Caki2 (cell line): ENCODE data around the gene CNTNAP3. TPM values are rescaled to one million over a fixed set of nuclear protein-coding genes. Genes with fewer than 3 reads are reported as not detected.
"Not testable (repeated sequence)": the region's sequence is repeated elsewhere in the genome, so short reads cannot be mapped to it uniquely, and the experiment has no call there.

Source experiments
- DNase-seq: peaks from one replicate; pipeline ENCODE4 v3.0.0-alpha.2; 2015; ENCODE audit warnings: low read depth
- in situ Hi-C: cut with HindIII; loops from 2 replicates; pipeline ENCODE4 v1.10.0; 2016; ENCODE audit warnings: low sequenced_read_pairs, low pct_unique_long_range_greater_than_20kb, mixed read lengths
- total RNA-seq: library from RNA; depleted of rRNA; stranded (reverse); fragments of >200 nt; shearing (Covaris generic); gene quantifications from 2 replicates; pipeline ENCODE4 v1.2.3, GENCODE V29; 2014; ENCODE audit warnings: low replicate concordance; rRNA removed

CNTNAP3 gene
- total RNA-seq, result 25.0 and 32.3 TPM in 2 replicates

DNA sequence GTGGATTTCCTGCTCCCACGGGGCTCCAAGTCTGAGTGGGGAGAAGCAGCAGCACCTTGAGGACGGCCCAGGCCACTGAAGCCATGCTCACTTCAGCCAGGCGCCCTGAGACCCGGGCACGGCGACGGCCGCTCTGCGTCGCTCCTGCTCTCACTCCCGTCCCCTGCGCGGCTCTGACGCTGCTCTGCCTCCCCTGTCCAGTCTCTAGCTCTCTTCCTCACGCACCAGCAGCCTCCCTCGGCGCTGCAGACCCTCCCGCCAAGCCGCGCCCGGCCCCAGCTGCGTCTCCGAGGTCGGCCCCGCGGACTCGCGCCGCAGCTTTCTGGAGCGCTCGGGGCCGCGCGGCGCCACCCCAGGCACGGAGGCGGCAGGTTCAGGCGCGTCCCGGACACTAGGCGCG, at the start of gene CNTNAP3:
Gene CNTNAP3 (minus strand): TSS at position 188 of the 400 bp plus-strand sequence. CDS start 103 bp downstream, at position 85.
- DNase-seq, result peak; percentile 59
- in situ Hi-C loops, result not testable (repeated sequence)

DNA sequence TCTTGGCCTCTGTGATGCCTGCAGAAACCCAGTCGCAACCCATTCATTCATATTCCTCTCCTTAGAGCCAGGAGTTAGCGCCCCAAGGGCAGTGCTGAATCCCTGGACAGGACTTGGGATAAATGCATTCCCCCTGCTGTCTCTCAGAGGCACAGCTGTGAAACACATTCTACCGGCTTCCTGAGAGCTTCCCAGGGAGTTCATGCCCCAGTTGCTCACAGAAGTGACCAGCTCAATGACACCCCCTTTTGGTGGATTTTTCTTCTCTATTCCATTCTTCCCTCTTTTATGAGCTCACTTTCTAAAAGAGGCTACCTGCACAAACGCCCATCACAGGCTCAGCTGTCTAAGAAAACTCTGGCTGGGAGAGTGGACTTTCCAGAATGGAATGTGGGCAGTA, 8.0 kb downstream of the CNTNAP3 start:
- in situ Hi-C loops, DNase-seq: not testable (repeated sequence)

DNA sequence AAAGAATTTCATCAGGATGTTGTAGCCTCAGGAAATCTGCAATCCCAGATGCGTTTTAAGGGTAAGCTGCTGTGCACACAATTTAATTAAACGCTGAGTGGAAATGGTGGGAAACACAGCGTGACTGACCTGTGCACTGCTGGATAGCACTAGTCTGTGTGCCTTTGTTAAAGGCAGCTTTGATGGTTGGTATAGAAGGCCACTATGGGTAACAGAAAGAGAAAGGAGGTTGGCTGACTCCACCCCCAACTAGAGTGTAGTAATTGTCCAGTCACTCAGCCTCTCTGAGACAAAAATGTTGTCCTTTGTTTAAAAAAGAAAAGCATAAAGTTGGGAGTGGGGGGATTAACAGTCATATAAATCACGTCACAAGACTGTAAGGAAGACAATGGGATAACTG, 45.5 kb downstream of the CNTNAP3 start:
- DNase-seq, in situ Hi-C loops: not testable (repeated sequence)

DNA sequence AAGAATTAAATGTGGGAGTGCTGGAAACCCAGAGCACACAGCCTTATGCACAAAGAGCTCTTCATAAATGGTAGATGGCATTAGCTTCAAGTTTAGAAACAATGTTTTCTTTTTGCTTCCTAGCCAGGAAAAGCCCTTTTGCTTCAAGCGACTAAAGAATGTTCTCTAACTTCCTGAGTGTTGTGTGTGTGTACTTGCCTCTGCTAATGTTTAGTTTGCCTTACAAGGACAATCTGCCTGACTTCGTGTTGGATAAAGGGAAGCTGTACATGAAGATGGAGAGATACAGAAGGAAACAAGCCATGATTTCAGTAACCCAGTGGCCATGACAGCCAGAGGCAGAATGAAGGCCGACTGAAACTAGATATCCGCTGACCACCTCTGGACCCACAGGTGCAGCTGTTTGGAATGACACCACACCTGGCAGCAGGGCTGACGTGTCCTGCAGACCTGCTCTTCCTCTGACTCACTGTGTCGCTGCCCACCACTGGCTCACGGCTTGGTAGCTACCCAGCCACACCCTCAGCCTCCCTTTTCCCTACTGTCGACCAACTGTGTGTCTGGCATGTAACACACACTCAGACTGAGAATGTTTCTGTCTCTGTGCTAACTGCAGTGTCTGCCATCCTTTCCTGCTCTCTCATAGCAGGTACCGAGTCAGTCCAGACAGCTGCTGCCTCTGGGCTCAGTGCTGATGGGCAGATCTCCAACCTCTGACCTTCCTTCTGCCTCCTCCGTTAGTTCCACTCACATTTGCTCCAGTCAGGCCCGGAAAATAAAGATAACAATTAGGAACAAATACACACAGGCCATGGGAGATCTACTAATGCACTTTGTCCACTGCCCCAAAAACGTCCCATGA, 55.6 kb downstream of the CNTNAP3 start:
- in situ Hi-C loops, DNase-seq: not testable (repeated sequence)

DNA sequence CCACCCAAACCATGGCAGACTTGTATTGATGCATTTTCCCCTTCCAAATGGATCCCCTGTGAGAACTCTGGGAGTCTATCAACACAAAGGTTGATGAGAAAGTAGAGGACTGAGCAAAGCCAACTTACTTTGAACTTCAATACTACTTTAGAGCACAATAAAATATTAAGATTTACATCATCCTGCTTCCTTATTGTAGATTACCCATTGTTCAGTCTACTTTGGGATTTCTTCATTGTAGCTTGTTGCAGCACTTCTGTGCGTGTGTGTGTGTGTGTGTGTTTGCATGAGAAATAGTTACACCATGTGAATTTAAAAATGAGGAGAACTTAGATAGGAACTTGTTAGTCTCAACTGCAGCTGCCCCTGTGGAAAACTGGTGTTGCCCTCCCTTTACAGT, 72.0 kb downstream of the CNTNAP3 start:
- DNase-seq, in situ Hi-C loops: not testable (repeated sequence)

DNA sequence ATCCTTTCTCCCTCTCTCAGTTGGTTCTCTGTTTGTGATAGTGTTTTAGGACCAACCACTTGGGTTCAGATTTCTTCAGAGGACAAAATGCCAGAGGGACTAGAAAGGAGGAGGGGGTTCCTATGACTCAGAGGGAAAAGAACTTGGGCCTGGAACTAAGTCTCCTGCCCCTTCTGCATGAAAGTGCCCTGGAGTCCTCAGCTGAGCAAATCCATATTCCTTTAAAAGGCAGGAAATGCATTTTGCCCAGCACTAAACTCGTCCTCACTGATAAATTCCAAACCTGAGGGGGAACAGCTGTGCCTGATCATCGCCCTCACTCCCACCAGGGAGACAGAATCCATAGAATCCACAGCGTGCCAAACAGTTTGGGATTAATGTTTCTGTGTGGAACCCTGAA, 78.2 kb downstream of the CNTNAP3 start:
- in situ Hi-C loops, DNase-seq: not testable (repeated sequence)

DNA sequence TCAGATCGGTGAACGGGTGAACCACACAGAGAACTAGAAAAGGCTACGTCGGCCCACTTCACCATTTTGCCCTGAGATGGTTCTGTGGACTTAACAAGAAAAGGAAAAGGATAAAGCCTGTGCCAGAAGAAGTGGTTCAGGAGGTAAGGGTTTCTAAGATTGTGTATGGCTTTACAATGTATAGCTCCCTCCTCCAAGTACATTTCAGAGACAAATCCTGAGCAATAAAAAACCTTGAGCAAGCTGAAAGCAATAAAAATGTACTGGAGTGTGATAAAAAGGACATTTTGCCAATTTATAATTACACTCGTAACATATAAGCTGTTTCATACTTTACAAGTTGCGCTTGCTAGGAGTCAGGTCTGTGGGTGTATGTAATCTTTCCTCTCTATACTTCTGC, 81.3 kb downstream of the CNTNAP3 start:
- DNase-seq, in situ Hi-C loops: not testable (repeated sequence)

DNA sequence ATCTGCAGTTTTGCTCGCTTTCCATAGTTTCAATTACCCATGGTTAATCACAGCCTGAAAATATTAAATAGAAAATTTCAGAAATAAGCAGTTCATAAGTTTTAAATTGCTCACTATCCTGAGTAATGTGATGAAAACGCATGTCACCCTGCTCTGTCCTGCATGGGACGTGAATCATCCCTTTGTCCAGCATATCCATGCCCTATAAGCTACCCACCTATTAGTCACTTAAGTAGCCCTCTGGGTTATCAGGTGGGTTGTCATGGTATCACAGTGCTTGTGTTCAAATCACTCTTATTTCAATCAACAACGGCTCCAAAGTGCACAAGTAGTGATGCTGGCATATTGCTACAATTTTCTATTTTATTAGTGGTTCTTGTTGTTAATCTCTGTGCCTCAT, 82.1 kb downstream of the CNTNAP3 start:
- in situ Hi-C loops, DNase-seq: not testable (repeated sequence)

DNA sequence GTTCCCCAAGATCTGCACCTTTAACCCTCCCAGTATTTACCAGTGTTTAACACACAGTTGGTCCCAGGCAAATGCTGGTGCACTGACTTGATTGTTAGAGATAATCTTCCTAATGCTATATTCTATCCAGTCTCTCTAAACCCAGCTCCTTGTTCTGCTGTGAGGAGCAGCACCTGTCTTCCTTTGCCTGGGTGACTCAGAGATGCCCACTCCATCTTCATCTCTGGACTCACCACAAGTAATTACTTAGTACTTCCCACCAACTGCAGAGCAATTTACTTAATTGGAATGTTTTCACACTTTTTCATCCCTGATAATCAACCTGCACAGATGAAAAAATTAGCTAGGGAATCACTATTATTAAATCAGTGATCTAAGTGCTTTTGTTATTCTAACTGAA, 87.6 kb downstream of the CNTNAP3 start:
- DNase-seq, in situ Hi-C loops: not testable (repeated sequence)

DNA sequence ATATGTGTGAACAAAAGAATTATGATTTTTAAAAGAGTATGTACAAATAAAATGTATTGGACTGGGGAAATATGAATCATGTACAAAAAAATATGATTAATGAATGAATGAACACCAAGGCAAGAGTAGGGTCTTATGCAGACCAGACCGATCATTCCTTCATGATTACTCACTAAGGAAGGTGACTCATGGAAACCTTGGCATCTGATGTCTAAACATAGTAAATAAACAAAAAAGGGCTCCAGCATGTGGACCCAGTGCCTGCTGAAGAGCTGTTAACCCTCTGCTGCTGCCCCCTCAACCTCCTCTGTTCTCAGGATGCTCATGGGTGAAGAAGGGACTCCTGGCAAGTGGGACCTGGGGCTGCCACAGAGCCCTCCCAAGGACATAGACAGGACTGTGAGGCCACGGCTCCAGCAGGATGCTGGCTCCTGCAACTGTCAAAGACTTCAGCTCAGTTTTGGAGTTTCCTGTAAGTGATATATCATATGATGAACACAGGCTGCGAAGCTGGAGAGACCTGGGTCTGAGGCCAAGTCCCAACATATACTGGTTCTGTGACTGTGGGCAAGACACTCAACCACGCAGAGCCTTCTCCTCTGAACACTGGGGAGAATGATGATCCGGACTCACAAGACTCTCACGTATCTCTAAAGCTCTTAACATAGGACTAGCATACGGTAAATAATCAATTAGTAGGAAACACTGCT, 89.8 kb downstream of the CNTNAP3 start:
- DNase-seq, in situ Hi-C loops: not testable (repeated sequence)

DNA sequence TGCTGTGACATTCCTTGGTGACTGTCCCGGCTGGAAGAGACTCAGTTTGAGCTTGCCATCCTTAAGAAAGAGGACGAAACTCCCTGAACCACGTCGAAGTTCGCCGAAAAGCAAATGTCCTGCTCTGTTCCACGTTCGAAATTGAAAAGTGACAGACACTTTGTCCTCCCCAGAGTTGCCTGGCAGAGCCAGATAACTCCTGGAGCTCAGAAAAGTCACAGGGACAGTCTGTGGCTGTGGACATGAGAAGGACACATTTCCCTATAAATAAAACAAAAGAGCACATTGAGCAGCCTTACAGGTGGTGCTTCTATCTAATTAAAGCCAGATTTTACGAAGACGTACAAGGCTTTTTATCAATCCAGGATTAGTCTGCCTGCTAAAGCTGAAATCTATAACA, 116.6 kb downstream of the CNTNAP3 start:
- in situ Hi-C loops, DNase-seq: not testable (repeated sequence)

DNA sequence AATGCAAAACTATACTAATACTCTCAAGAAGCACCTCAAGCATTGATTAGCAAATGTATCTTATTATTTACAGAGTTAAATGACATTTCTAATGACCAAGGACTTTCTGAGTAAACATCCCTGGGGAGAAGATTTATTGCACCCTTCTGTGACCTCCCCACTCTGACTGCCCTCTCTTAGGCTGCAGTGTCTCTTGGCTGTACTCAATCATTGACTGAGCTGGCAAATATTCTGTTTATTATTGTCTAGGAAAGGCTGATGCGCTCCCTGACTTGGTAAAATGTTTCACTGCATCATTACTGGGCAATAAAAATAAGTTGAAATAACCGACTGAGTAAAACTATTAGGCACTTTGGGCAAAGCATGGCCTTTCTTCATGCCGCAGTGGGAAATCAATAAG, 130.3 kb downstream of the CNTNAP3 start:
- DNase-seq, in situ Hi-C loops: not testable (repeated sequence)

DNA sequence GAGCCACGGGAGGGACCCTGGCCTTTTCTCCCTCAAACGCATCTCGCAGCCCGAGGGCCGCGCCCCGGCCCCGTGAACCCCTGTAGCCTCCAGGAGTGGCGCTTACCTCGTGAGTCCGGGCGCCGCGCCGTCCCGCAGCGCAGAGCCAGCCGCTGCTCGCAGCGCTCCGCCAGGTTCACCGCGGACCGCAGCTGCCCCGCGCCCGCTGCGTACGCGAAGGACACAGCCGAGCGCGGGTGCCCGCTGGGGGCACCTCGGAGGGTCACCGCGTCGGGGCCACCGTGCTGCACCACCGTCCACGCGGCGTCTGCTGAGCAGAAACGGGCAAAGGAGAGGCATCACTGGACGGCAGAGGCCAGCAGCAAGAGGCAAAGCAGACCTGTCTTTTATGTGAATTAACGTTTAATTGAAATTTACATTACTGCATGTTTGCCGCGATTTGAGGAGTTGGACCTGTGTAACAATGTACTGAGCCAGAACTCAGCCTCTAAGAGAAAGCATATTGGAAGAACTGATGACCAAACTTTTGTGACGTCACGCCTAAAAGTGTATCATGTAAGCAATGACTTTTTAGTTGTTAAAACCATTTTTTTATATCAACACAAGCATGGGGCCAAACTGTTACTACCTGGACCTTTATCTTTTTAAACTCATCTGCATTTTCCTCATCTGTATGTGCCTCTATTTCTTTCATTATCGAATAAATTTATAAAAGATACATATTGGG, 155.0 kb downstream of the CNTNAP3 start:
- DNase-seq, in situ Hi-C loops: not testable (repeated sequence)

DNA sequence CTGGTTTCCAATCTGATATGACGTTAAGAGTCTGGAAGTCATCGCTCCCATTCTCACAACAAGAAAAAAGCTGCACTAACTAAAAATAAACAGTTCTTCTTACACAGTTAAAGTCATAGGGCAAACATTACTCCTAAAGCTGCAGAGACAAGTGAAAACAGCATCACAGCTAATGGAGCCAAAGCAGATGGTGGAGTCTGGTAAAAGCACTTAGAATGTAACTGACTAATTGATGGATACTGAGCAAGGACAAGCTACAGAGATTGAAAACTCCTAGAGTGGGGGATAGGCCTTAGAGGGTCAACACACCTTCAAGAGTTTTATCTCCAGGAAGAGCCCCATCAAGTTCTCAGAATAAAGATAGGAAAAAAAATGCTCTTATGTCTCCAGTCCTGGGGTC, 166.6 kb downstream of the CNTNAP3 start:
- in situ Hi-C loops, DNase-seq: not testable (repeated sequence)

DNA sequence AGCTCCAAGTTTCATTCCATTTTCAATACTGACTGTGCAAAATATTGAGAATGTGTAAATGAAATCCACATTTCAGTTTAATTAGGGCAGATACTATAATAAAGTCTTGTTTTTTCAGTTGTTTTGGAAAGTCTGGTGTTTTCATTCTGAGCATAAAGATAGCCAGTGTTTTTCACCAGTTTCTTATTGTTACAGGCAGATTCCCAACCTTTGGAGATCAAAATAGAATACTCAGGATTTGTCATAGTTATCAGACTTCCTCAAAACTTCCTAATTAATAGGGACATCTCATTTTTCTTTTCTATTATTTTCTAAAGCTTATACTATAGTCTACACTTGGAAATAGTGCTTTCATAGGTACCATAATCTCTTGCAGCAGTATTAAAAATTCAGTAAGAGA, 176.2 kb downstream of the CNTNAP3 start:
- DNase-seq, in situ Hi-C loops: not testable (repeated sequence)

DNA sequence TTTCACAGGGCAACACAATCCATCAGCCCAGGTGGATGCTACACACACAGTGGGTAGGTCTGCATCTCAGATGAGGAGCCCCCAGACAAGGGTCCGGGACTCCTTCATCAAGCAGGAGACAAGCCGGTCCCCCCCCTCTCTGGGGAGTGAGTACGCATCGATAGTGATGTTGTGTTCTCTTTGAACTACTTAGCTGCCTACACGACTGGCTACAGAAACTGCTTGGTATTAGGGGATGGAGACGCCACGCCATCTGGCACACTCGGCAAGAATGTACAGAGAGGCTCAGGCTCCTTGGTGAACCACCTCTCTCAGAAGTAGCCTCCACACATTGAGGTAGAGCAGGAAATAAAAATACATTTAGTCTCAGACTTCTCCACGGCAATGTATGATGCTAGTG, 179.8 kb downstream of the CNTNAP3 start:
- DNase-seq, result no peak
- in situ Hi-C loops, result no loop called here

DNA sequence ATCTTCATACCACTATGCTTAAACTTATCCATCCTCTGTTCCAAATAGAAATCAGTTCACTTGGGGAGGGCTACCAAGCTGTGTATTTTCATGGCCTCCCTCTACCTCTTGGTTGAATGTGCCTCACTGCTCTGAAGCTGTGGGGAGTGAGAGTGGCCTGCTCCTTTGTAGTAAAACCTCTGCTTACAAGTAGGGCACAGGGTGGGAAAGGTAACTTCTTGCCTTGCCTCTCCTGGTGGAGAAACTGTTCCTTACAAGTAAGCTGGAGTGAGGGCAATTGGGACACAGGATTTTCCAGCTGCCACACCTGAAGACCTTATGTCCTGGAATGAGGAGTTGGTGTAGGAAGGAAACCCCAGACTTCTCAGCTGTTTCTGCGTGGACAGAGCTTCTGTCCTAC, 190.8 kb downstream of the CNTNAP3 start:
- in situ Hi-C loops, result not testable (repeated sequence)

DNA sequence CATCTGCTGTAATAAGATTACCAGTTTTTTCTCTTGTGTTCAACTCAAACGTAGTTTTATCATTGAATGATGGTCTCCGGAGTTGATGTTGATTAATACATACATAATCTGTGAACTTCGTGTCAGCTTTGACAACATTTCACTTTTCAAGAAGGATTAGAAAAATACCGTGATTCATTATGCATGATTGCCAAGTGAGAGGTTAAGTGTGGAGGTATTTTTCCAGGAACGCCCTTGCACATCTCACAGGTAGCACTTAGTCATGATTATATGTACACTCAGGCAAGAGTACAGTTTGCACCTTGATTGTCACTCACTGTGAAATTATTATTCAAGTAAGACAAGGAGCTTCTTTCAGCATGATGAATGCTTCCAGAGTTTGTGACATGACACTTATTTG, 202.7 kb downstream of the CNTNAP3 start:
- in situ Hi-C loops, DNase-seq: not testable (repeated sequence)

More for the DNA sequence above, 190.8 kb downstream of the CNTNAP3 start:
- DNase-seq, result not testable (repeated sequence)
